PC-9 (cell line): Measurements from ENCODE around the gene AGO4. TPM values are rescaled to one million over a fixed set of nuclear protein-coding genes. Genes with fewer than 3 reads are reported as not detected.
"Not testable (repeated sequence)": the region's sequence is repeated elsewhere in the genome, so short reads cannot be mapped to it uniquely, and the experiment has no call there.

ENCODE experiments used
- BruUV-seq: library from RNA; stranded (reverse); fragments of 400-500 nt; replicated peaks from 2 replicates; lab custom pipeline; 2021; lab: Mats Ljungman, UMichigan
- CTCF ChIA-PET: fragments of 300-600 bp; sonication (Branson Sonifier 250); formaldehyde crosslinking; loops from one replicate; lab custom pipeline; 2022; ENCODE audit warnings: antibody characterized with exemption; lab: Charles Lee
- POLR2A ChIA-PET: fragments of 300-600 bp; sonication (Branson Sonifier 250); formaldehyde crosslinking; loops from one replicate; lab custom pipeline; 2022; ENCODE audit warnings: antibody characterized with exemption; ENCODE audit not compliant: unreplicated experiment; lab: Charles Lee
- DNase-seq, 2 experiments: peaks; one replicate each; pipeline versions ENCODE4 v3.0.0 to v3.0.0-alpha.2; 2015 to 2022; ENCODE audit warnings: mixed read lengths in 1 of 2
- H2AFZ ChIP-seq: fragments of 200-600 bp; sonication (generic); 2 replicates; pipeline ENCODE4 v1.8.1; 2017; ENCODE audit warnings: antibody characterized with exemption
- H3F3A ChIP-seq: fragments of 200-600 bp; sonication (generic); 2 replicates; pipeline ENCODE4 v1.8.1; 2017; ENCODE audit warnings: antibody characterized with exemption, mild to moderate bottlenecking, low read depth; ENCODE audit not compliant: insufficient read depth
- H3K27ac ChIP-seq: fragments of 200-600 bp; sonication (generic); 2 replicates; pipeline ENCODE4 v1.6.1; 2016; ENCODE audit warnings: mixed run types
- H3K27me3 ChIP-seq: fragments of 200-600 bp; sonication (generic); 2 replicates; pipeline ENCODE4 v1.6.1; 2016; ENCODE audit warnings: low read depth, mixed run types; ENCODE audit not compliant: insufficient read depth
- H3K36me3 ChIP-seq: fragments of 200-600 bp; sonication (generic); 2 replicates; pipeline ENCODE4 v1.6.1; 2016; ENCODE audit warnings: low read depth, mixed run types
- H3K4me1 ChIP-seq: fragments of 200-600 bp; sonication (generic); replicated peaks from 2 replicates; pipeline ENCODE4 v1.6.1; 2016; ENCODE audit warnings: mixed run types; ENCODE audit not compliant: insufficient read depth
- H3K4me2 ChIP-seq: fragments of 200-600 bp; sonication (generic); 2 replicates; pipeline ENCODE4 v1.6.1; 2017; ENCODE audit warnings: mixed run types
- H3K4me3 ChIP-seq: fragments of 200-600 bp; sonication (generic); 2 replicates; pipeline ENCODE4 v1.6.1; 2016; ENCODE audit warnings: mixed run types
- H3K79me2 ChIP-seq: fragments of 200-600 bp; sonication (generic); 2 replicates; pipeline ENCODE4 v1.6.1; 2017; ENCODE audit warnings: low read depth, mixed run types
- H3K9me2 ChIP-seq: fragments of 200-600 bp; sonication (generic); 2 replicates; pipeline ENCODE4 v1.8.1; 2017; ENCODE audit warnings: mild to moderate bottlenecking; ENCODE audit not compliant: insufficient read depth
- H3K9me3 ChIP-seq: fragments of 200-600 bp; sonication (generic); 2 replicates; pipeline ENCODE4 v1.8.1; 2016; ENCODE audit warnings: low read depth; ENCODE audit not compliant: insufficient read depth
- H4K20me1 ChIP-seq: fragments of 200-600 bp; sonication (generic); 2 replicates; pipeline ENCODE4 v1.8.1; 2017; ENCODE audit not compliant: insufficient read depth
- CTCF ChIP-seq: fragments of 200-600 bp; sonication (generic); conservative IDR thresholded peaks from 2 replicates; pipeline ENCODE4 v1.6.1; 2017; ENCODE audit warnings: mixed run types, antibody characterized with exemption, mild to moderate bottlenecking, moderate library complexity
- EZH2 ChIP-seq: fragments of 200-600 bp; sonication (generic); IDR thresholded peaks from 2 replicates; pipeline ENCODE4 v1.8.0; 2017; ENCODE audit warnings: antibody characterized with exemption, low read depth
- intact Hi-C: fragments of 100-400 bp; cut with micrococcal nuclease; formaldehyde crosslinking; loops from one replicate; pipeline ENCODE4 v1.10.0; 2022; ENCODE audit not compliant: unreplicated experiment
- total RNA-seq: library from RNA; stranded (reverse); gene quantifications from 2 replicates; pipeline ENCODE4 v1.2.3, GENCODE V29; 2021

Gene AGO4
- total RNA-seq, 1 experiment from 2014 or later: 12.4 TPM

- H3K79me2 ChIP-seq: no peaks in the 10 kb centered on the region
- no peaks in the 10 kb centered on the region for H3K36me3 ChIP-seq
- POLR2A ChIA-PET: interaction anchor here (0.5 kb wide), 3 partner anchors 39 to 655 kb away, joined by 3 to 7 read pairs (median 4); partner anchors contain the start of genes CLSPN and MRPS15
- H3K27ac ChIP-seq: no peak overlapping the region
- H3K27me3 ChIP-seq: no peaks in the 10 kb centered on the region
- peaks cover 6% of the 10 kb centered on the region; the same call in 1 of the 2 replicates for H3F3A ChIP-seq
- H3K4me2 ChIP-seq: peak overlapping the region; percentile 81
- peaks cover 13% of the 10 kb centered on the region for H3K4me1 ChIP-seq
- CTCF ChIA-PET: interaction anchor here (0.6 kb wide), 1 partner anchor 112 kb away, joined by 17 read pairs; no protein-coding TSS in a partner anchor
- DNase-seq: no peak
- peak overlapping the region; percentile 92 for H2AFZ ChIP-seq
- intact Hi-C loops: no loop called here
- H3K4me3 ChIP-seq: peak overlapping the region; percentile 75
- no peaks in the 10 kb centered on the region for H3K9me3 ChIP-seq
- H3K9me2 ChIP-seq: no peaks in the 10 kb centered on the region
- H4K20me1 ChIP-seq: 0 out of 2 replicates have a peak, but pooled peaks cover 4% of the 10 kb centered on the region
- no TSS peak for BruUV-seq
- TF ChIP-seq EZH2 (no peak), CTCF (no peak)
Observed at GRCh38 chr1:35809114-35810095, 1.6 kb downstream of the AGO4 start.

GRCh38 chr1:35810096-35810881, 2.5 kb downstream of the AGO4 start:
- CTCF ChIA-PET: interaction anchor here (0.6 kb wide), 1 partner anchor 113 kb away, joined by 17 read pairs; no protein-coding TSS in a partner anchor
- peak in 1 of 2 experiments; percentile 39 for DNase-seq

GRCh38 chr1:35812754-35813153, 4.9 kb downstream of the AGO4 start:
- H3K4me3 ChIP-seq, H3K27me3 ChIP-seq, H4K20me1 ChIP-seq, H3K9me2 ChIP-seq, H3K36me3 ChIP-seq, DNase-seq, BruUV-seq, CTCF ChIA-PET, H3F3A ChIP-seq, POLR2A ChIA-PET, H2AFZ ChIP-seq, H3K9me3 ChIP-seq, H3K4me2 ChIP-seq, H3K79me2 ChIP-seq, intact Hi-C loops, H3K27ac ChIP-seq: not testable (repeated sequence)
- peaks cover 13% of the 10 kb centered on the region for H3K4me1 ChIP-seq

More at GRCh38 chr1:35810096-35810881, 2.5 kb downstream of the AGO4 start:
- H3K4me2 ChIP-seq: peak overlapping the region; percentile 81
- intact Hi-C loops: no loop called here
- POLR2A ChIA-PET: interaction anchor here (0.5 kb wide), 2 partner anchors 40 to 654 kb away, joined by 3 to 7 read pairs; partner anchors contain the start of genes CLSPN and MRPS15
- H3K36me3 ChIP-seq: no peaks in the 10 kb centered on the region
- H2AFZ ChIP-seq: no peak overlapping the region
- no peaks in the 10 kb centered on the region for H3K27me3 ChIP-seq
- peaks cover 6% of the 10 kb centered on the region; the same call in 1 of the 2 replicates for H3F3A ChIP-seq
- 0 out of 2 replicates have a peak, but pooled peaks cover 4% of the 10 kb centered on the region for H4K20me1 ChIP-seq
- no peak overlapping the region for H3K27ac ChIP-seq
- H3K9me2 ChIP-seq: no peaks in the 10 kb centered on the region
- H3K4me1 ChIP-seq: peaks cover 13% of the 10 kb centered on the region
- no peaks in the 10 kb centered on the region for H3K9me3 ChIP-seq
- TF ChIP-seq EZH2: no peak
- TF ChIP-seq CTCF: no peak
- H3K79me2 ChIP-seq: no peaks in the 10 kb centered on the region
- no TSS peak for BruUV-seq
- H3K4me3 ChIP-seq: no peak overlapping the region
